KOPT-K1 (cell line): ENCODE results near the gene SPAG17.

ENCODE experiments used
- H3K27ac ChIP-seq: fragments of 200-600 bp; sonication (generic); 2 replicates; pipeline ENCODE4 v1.5.1; 2016; ENCODE audit warnings: antibody characterized with exemption, mild to moderate bottlenecking, low read depth, low read length; ENCODE audit not compliant: poor library complexity, severe bottlenecking
- H3K36me3 ChIP-seq: fragments of 200-600 bp; sonication (generic); 2 replicates; pipeline ENCODE4 v1.5.1; 2017; ENCODE audit warnings: antibody characterized with exemption, mild to moderate bottlenecking, low read length, moderate library complexity; ENCODE audit not compliant: insufficient read depth
- H3K9me3 ChIP-seq: fragments of 200-600 bp; sonication (generic); 2 replicates; pipeline ENCODE4 v1.5.1; 2017; ENCODE audit warnings: antibody characterized with exemption, low read length, mild to moderate bottlenecking; ENCODE audit not compliant: insufficient read depth, poor library complexity, severe bottlenecking

The SPAG17 gene

DNA sequence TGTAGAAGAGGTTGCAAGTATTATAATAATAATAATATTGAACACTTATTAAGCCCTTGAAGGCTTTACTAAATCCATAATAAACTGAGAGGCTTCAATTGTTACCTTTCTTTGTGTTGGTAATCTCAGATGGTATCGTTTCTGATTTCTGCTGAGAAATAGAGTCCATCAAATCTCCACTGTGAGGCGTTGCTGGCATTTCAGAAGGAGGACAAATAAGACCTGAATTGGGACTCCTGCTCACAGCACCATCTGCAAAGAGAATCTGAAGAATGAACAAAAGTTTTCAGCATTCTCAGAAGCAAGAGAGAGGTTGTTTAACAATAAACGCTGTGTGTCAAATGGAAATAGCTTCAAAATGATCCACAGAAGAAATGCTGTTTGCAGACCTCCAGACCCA is 161.8 kb downstream of the SPAG17 start:
- Histone ChIP-seq H3K36me3 (no peaks in the 10 kb centered on the region), H3K27ac (no peak overlapping the region), H3K9me3 (no peaks in the 10 kb centered on the region)

DNA sequence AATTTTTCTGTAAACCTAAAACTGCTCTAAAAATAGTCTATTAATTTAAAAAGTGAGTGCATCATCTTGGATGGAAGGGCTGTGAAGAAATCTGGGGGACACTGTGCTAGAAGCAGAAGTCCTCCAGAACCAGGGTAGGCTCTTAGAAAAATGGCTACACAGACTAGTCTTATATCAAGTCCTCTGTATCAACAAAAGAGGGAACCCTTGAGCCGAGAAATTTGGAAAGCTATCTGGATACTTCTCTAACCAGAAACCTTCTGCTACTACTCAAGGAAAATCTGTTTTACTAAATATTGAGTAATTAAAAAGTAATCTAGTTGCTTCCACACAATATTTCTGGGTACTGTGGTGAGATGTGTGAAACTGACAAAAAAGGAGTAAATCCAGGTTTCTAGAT is 163.4 kb downstream of the SPAG17 start:
- Histone ChIP-seq H3K36me3 (no peaks in the 10 kb centered on the region), H3K9me3 (no peaks in the 10 kb centered on the region), H3K27ac (no peak overlapping the region)

DNA sequence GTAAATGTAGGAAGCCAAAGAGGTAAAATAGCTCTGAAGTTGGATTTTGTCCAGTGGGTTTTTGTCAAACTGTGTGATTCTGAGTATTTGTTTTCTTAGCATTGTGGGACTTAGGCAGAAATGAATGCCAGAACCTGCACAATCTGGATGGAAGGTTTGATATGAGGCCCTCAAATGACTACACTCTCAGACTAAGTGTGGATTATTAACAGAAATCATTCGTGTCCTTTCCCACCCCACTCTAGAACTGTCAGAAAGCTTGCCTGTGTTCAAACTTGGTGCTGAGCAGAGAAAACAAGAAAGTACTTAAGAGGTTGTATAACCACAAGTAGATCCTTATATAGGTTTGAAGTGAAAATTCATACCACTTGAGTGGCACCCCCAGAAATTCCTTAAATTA is 167.0 kb downstream of the SPAG17 start:
- H3K36me3 ChIP-seq, result no peaks in the 10 kb centered on the region
- H3K9me3 ChIP-seq, result no peaks in the 10 kb centered on the region
- no peak overlapping the region for H3K27ac ChIP-seq

DNA sequence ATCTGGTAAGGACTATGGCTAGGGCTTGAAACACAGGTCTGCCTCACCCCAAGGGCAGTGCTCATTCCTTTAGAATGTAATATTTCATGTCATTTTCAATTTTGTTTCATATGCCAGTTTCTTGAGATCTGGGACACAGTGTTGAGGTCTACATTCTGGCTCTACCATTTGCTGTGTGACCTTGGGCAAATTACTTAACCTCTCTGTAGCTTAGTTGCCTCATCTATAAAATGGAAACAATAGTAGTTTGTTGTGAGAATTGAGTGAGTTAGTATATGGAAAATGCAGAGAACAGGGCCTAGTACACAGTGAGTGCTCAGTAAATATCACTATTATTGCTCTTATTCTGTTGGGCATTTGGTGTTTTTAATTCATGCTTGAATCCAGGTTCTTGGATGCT is 171.1 kb downstream of the SPAG17 start:
- Histone ChIP-seq H3K36me3 (no peaks in the 10 kb centered on the region), H3K27ac (no peak overlapping the region), H3K9me3 (no peaks in the 10 kb centered on the region)

DNA sequence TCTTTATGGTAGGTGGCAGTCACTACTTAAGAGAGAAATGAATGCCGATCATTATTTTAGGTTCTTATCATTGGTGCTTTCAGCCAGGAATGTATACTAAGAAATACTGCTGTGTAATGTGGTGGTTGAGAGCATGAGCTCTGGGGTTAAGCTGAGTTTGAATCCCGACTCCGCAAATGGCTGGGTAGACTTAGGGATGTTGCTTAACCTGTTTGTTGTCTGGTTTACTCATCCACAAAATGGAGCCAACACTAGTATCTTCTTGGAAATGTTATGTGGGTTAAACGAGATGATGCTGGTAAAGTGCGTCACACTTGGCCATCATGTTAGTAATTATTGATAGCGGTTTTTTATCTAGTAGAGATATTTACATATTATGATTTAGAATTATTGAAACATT is 171.7 kb downstream of the SPAG17 start:
- no peaks in the 10 kb centered on the region for H3K9me3 ChIP-seq
- no peak overlapping the region for H3K27ac ChIP-seq
- H3K36me3 ChIP-seq, result no peaks in the 10 kb centered on the region

DNA sequence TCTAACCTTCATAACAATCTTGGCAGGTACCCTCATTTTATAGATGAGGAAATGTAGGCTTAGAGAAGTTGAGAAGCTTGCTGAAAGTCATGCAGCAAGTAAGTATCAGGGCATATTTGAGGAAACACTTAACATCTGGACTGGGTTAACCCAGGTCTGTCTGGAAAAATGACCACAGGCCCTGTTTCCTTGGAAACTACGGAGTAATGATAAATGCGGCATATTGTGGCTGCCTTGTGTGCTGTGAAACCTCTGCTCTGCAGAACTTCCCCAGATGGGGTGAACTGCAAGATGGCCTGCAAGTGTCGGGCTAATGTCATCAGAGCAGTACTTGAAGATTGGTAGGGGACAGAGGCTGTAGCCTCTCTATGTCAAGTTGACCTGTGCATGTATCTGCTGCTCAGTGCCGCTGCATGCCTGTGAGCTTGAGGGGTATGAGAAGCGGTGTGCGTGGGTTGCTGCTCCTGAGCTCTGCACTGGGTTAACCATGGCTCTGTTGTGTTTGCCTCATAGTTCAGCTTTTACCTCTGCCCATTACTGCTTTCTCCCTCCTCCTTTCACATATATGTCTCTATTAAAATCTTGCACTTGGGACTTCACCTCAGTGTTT is 172.4 kb downstream of the SPAG17 start:
- Histone ChIP-seq H3K36me3 (no peaks in the 10 kb centered on the region), H3K27ac (no peak overlapping the region)

DNA sequence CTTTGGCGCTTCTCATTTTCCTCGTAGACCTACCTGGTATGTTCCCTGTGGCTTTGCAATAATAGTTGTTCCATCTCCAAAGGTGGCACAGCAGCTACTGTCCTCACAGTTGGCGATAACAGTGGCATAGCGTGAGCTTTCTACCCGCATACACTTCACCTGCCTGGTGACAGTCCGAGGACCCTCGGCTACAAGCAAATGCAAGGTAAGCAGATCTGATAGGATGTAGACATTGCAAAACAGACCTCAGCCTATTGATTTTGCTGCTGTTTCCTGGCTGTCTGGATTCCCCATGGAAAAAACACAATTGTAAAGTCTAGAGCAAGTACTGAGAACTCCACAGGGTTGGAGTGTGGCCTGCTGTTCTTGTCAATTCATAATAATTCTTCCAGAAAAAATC is 177.0 kb downstream of the SPAG17 start:
- no peak overlapping the region for H3K27ac ChIP-seq

More for the DNA sequence above, 172.4 kb downstream of the SPAG17 start:
- no peaks in the 10 kb centered on the region for H3K9me3 ChIP-seq

DNA sequence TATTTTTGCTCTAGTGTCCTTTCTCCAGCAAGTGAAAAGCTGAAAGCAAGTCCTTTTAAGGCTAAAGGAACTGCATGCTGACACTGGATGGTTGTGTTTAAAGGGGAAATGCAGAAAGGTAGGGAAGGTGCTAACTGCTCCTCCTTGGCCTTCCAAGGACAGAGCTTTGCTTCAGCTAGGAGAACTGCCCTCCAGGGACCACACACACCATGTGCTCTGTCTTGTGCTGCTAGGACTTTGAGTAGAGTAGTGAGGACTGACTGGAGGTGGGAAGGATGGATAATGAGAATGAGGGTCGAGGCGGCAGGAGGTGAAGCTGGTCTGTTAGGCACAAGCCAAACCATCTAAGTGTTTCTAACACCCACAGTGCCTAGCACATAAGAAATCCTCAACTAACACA is 177.6 kb downstream of the SPAG17 start:
- no peaks in the 10 kb centered on the region for H3K9me3 ChIP-seq
- no peaks in the 10 kb centered on the region for H3K36me3 ChIP-seq
- H3K27ac ChIP-seq, result no peak overlapping the region

More for the DNA sequence above, 177.0 kb downstream of the SPAG17 start:
- no peaks in the 10 kb centered on the region for H3K9me3 ChIP-seq
- no peaks in the 10 kb centered on the region for H3K36me3 ChIP-seq

DNA sequence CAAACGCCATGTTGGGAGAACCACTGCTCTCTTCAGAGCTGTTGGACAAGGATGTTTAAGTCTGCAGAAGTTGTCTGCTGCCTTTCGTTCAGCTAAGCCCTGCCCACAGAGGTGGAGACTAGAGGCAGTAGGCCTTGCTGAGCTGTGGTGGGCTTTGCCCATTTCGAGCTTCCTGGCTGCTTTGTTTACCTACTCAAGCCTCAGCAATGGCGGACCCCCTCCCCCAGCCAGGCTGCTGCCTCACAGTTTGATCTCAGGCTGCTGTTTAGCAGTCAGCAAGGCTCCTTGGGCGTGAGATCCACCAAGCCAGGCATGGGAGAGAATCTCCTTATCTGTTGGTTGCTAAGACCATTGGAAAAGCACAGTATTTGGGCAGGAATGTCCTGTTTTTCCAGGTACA is 180.7 kb downstream of the SPAG17 start:
- no peaks in the 10 kb centered on the region for H3K9me3 ChIP-seq
- no peak overlapping the region for H3K27ac ChIP-seq
- H3K36me3 ChIP-seq, result no peaks in the 10 kb centered on the region

DNA sequence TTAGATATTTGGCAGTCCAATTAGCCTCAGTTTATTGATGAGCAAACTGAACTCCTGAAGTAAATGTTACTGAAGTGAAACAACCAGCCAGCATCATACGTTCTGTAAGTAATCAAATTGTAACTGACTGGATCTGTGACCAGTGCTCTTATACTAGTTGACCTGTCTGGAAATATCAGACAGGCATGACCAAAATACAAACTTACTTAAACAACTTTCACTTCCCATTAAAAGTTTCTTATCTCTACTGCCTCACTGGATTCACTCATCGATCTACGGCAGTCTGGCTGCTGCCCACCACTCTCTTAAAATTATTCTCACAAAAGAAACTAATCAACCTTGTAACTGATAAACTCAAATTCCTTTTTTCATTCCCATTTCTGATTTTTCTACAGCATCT is 199.1 kb downstream of the SPAG17 start:
- no peaks in the 10 kb centered on the region for H3K36me3 ChIP-seq
- no peak overlapping the region for H3K27ac ChIP-seq
- H3K9me3 ChIP-seq, result no peaks in the 10 kb centered on the region

DNA sequence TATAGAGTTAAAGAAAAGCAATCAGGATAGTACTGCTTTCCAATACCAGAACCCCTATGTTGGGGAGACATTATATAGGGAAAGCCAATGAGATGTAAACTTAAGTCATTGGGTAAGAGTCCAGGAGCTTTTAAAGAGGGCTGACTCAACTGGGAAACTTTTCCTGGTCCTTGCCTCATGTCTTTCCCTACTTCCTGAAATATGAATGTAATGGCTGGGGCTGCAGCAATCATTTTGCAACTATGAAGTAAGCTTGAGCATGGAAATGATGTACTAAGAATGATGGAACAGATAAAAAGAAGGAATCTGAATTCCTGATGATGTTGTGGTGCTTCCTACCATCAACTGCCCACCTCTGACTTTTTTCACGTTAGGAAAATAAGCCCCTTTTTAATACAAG is 199.8 kb downstream of the SPAG17 start:
- Histone ChIP-seq H3K36me3 (no peaks in the 10 kb centered on the region), H3K27ac (no peak overlapping the region), H3K9me3 (no peaks in the 10 kb centered on the region)

DNA sequence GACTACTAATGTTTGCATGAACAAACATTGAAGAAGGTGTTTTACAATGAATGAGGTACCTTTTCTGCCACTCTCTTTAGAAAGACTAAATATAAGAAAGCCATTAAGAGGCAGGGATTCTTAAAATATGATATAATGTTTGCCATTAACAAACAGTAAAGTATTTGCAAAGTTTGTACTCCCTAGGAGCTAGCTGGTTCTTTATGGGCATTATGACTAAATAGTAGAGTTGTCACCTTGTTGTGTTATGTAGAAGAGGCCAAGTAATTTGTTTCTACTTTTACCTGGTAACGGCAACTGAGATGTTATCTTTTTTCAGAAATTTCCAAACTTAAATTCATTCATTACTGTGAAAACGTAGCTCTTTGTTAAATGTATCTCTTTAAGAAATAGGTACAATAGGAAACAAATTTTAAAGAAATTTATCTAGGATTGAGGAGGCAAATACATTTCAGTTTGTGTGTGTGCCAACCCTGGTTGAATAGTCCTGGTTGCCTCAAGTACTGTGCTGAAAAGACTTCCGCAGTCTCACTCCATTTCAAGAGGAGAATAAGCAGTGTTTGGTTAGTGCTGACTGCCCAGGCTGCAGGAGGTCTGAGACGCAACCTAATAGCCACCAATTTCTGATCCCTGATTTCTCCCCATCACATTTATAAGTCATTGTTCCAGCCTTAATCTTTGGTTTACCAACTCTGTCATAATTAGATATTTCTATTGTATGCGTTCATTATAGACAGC is 203.4 kb downstream of the SPAG17 start:
- Histone ChIP-seq H3K36me3 (no peaks in the 10 kb centered on the region), H3K27ac (no peak overlapping the region), H3K9me3 (no peaks in the 10 kb centered on the region)

DNA sequence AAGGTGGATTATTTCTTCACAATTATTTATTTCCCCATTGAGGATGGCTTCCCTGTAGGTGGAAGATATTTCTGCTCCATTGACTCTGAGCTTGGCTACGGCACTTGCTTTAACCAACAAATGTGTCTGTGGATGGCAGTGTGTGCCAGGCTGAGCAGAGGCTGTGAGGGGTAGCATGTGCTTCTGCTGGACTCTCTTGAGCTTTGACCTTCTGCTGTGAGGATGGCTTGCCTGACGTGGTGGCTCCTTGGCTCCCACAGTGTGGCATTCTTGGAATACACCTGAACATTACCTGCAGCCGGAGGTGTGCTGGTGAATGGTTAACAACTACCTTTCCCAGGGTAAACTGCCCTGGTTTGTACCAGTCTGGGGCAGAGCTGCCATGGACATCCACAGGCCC is 208.6 kb downstream of the SPAG17 start:
- Histone ChIP-seq H3K36me3 (no peaks in the 10 kb centered on the region), H3K27ac (no peak overlapping the region), H3K9me3 (no peaks in the 10 kb centered on the region)

DNA sequence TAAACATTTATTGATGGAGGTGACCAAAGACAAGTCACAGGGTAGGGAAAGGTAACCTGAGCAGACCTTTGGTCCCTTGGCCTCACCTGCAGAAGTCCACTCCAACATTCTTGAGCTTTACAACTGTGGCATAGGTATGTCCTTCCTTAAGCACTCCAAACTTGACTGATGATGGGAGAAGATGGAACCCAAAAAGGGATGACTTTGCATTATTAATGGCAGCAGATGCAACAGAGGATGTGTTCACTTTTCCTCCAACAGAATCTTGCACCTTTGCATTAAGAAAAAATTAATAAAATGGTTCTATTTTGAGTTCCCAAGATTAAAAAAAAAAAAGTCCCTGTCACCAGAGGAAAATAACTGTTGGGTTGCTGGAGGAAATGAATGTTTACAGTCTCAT is 213.3 kb downstream of the SPAG17 start:
- no peaks in the 10 kb centered on the region for H3K36me3 ChIP-seq
- H3K9me3 ChIP-seq, result no peaks in the 10 kb centered on the region
- no peak overlapping the region for H3K27ac ChIP-seq

DNA sequence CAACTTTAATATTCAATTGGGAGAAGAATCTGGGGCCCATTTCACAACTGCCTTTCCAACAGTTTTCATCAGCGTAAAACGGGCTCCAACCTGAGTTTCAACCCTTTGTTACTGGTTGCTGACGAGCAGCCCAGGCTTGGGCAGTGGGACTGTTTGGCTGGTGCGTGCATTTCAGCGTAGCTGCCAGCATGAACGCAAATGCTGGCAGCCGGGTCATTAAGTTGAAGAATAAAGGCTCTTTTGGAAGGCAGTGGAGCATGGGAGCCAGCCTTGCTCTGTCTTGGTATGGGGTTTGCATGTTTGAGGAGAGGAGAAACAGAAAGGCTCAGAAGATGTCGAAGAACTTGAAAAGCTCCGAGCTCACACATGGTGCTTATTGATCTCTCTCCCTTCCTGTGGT is 214.8 kb downstream of the SPAG17 start:
- Histone ChIP-seq H3K27ac (no peak overlapping the region), H3K9me3 (no peaks in the 10 kb centered on the region)

DNA sequence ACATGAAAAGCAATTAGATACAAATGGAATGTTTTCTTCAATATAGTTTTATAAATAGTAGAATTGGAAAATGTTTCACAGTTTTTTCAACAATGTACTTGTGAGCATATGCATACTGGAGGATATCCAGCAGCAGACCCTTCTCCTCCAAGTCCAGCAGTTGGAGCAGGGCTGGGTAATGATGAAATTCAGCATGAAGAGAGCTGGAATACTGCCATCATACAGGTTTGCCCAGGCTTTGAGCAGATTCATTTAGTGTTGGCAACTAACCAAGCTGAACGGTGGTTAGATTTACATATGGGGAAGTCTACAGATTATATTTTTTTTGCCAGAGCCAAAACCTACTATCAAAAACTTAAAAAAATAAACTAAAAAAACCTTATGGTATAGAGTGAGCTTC is 217.1 kb downstream of the SPAG17 start:
- Histone ChIP-seq H3K27ac (no peak overlapping the region), H3K36me3 (peaks cover 8% of the 10 kb centered on the region), H3K9me3 (no peaks in the 10 kb centered on the region)

More for the DNA sequence above, 214.8 kb downstream of the SPAG17 start:
- peaks cover 5% of the 10 kb centered on the region; the same call in 1 of the 2 replicates for H3K36me3 ChIP-seq
